HepG2 (cell line): Measurements from ENCODE around the gene HARBI1. TPM values are rescaled to one million over a fixed set of nuclear protein-coding genes. Genes with fewer than 3 reads are reported as not detected.

ENCODE experiments used
- ATF4 ChIP-seq, 2 experiments: fragments of 450-650 bp in 1 of 2; sonication (generic) in 1 of 2; formaldehyde crosslinking; IDR thresholded peaks; 2 replicates each; pipeline versions ENCODE4 v1.5.0 to v1.8.0; 2020 to 2022; ENCODE audit warnings: mild to moderate bottlenecking in 1 of 2, missing genetic modification reagents in 1 of 2
- ATF7 ChIP-seq, 2 experiments: fragments of 450-650 bp in 1 of 2; sonication (generic) in 1 of 2; formaldehyde crosslinking in 1 of 2; IDR thresholded peaks; 2 replicates each; pipeline versions ENCODE4 v1.4.0 to v1.6.1; 2016 to 2020; ENCODE audit warnings: antibody characterized with exemption in 1 of 2, mild to moderate bottlenecking in 1 of 2, missing genetic modification reagents in 1 of 2
- CAMTA2 ChIP-seq: sonication (generic); formaldehyde crosslinking; IDR thresholded peaks from 2 replicates; pipeline ENCODE4 v1.4.0; 2020; ENCODE audit warnings: mild to moderate bottlenecking, missing genetic modification reagents, borderline replicate concordance
- FOXM1 ChIP-seq: sonication (generic); formaldehyde crosslinking; IDR thresholded peaks from 2 replicates; pipeline ENCODE4 v1.5.0; 2020; ENCODE audit warnings: missing genetic modification reagents
- HOXA9 ChIP-seq: sonication (generic); formaldehyde crosslinking; IDR thresholded peaks from 2 replicates; pipeline ENCODE4 v1.8.1; 2022; ENCODE audit warnings: missing genetic modification reagents, mild to moderate bottlenecking, moderate library complexity, borderline replicate concordance
- KAT7 ChIP-seq: IDR thresholded peaks from 2 replicates; pipeline ENCODE4 v1.6.1; 2018; ENCODE audit warnings: borderline replicate concordance, missing compliant biosample characterization
- KMT2A ChIP-seq: sonication (generic); formaldehyde crosslinking; IDR thresholded peaks from 2 replicates; pipeline ENCODE4 v1.4.0; 2020; ENCODE audit warnings: missing genetic modification reagents
- REL ChIP-seq: sonication (generic); formaldehyde crosslinking; conservative IDR thresholded peaks from 2 replicates; pipeline ENCODE4 v1.8.0; 2022; ENCODE audit warnings: mild to moderate bottlenecking, missing genetic modification reagents, moderate library complexity
- REPIN1 ChIP-seq: sonication (generic); formaldehyde crosslinking; IDR thresholded peaks from 2 replicates; pipeline ENCODE4 v1.8.0; 2022; ENCODE audit warnings: missing genetic modification reagents, low read depth, mild to moderate bottlenecking, borderline replicate concordance
- SIN3B ChIP-seq: fragments of 150-350 bp; IDR thresholded peaks from 2 replicates; pipeline ENCODE4 v1.6.1; 2014; ENCODE audit warnings: low read length
- TCF7L2 ChIP-seq: IDR thresholded peaks from 2 replicates; pipeline ENCODE4 v1.6.1; 2011; ENCODE audit warnings: mild to moderate bottlenecking, low read depth, low read length, moderate library complexity
- ZNF337 ChIP-seq: sonication (generic); formaldehyde crosslinking; IDR thresholded peaks from 2 replicates; pipeline ENCODE4 v1.5.1; 2020; ENCODE audit warnings: missing genetic modification reagents, low read depth, mild to moderate bottlenecking, borderline replicate concordance
- ZNF501 ChIP-seq: sonication (generic); formaldehyde crosslinking; IDR thresholded peaks from 2 replicates; pipeline ENCODE4 v1.5.1; 2020; ENCODE audit warnings: mild to moderate bottlenecking, moderate library complexity, missing genetic modification reagents
- ZNF552 ChIP-seq: sonication (generic); formaldehyde crosslinking; IDR thresholded peaks from 2 replicates; pipeline ENCODE4 v1.9.0; 2022; ENCODE audit warnings: missing genetic modification reagents, mild to moderate bottlenecking, borderline replicate concordance
- polyA plus RNA-seq, 8 experiments: library from polyadenylated mRNA; depleted of rRNA in 3 of 8; stranded (reverse) in 7 of 8; unstranded in 1 of 8; fragments of >200 nt; fragmentation: Illumina TruSeq in 4 of 8; extraction: Trizol in 4 of 8; gene quantifications; 2 replicates each; pipeline versions ENCODE4 v1.2.1 to v1.2.3, GENCODE V29; 2011 to 2016; ENCODE audit warnings: low read depth in 4 of 8, missing spikeins in 1 of 8, mixed read lengths in 1 of 8; ENCODE audit not compliant: insufficient read depth in 1 of 8
- total RNA-seq, 5 experiments: library from RNA; depleted of rRNA; stranded (reverse); fragments of >200 nt; fragmentation: Illumina TruSeq; extraction: Trizol; gene quantifications; 2 replicates each; pipeline ENCODE4 v1.2.3, GENCODE V29; 2016; ENCODE audit warnings: low read depth in 1 of 5
- TF ChIP-seq, protein P1 (sequence below): sonication (generic); formaldehyde crosslinking; IDR thresholded peaks from 2 replicates; pipeline ENCODE4 v1.5.0; 2020; ENCODE audit warnings: missing genetic modification reagents
- TF ChIP-seq, protein P2 (sequence below): sonication (generic); formaldehyde crosslinking; IDR thresholded peaks from 2 replicates; pipeline ENCODE4 v1.4.0; 2020; ENCODE audit warnings: mild to moderate bottlenecking, missing genetic modification reagents
- TF ChIP-seq, protein P3 (sequence below): sonication (generic); formaldehyde crosslinking; IDR thresholded peaks from 2 replicates; pipeline ENCODE4 v1.8.0; 2022; ENCODE audit warnings: mild to moderate bottlenecking, missing genetic modification reagents; ENCODE audit not compliant: insufficient replicate concordance
- TF ChIP-seq, protein P4 (sequence below): sonication (generic); formaldehyde crosslinking; IDR thresholded peaks from 2 replicates; pipeline ENCODE4 v1.5.0; 2020; ENCODE audit warnings: mild to moderate bottlenecking, missing genetic modification reagents
- TF ChIP-seq, protein P5 (sequence below): sonication (generic); formaldehyde crosslinking; IDR thresholded peaks from 2 replicates; pipeline ENCODE4 v1.4.0; 2020; ENCODE audit warnings: missing genetic modification reagents

Gene HARBI1
- total and polyA plus RNA-seq, 2 of the 13 experiments (the other 11 are each of a cell fraction or from before 2014, with no cell fraction given) = 2.5 to 4.8 TPM

- TF ChIP-seq ZNF552 (CRISPR knock-in tag) = peak; percentile 74; the same call in 1 of the 2 replicates
- peak; percentile 62; the same call in 1 of the 2 replicates for TF ChIP-seq ZNF501 (CRISPR knock-in tag)
- TF ChIP-seq, protein P1, sequence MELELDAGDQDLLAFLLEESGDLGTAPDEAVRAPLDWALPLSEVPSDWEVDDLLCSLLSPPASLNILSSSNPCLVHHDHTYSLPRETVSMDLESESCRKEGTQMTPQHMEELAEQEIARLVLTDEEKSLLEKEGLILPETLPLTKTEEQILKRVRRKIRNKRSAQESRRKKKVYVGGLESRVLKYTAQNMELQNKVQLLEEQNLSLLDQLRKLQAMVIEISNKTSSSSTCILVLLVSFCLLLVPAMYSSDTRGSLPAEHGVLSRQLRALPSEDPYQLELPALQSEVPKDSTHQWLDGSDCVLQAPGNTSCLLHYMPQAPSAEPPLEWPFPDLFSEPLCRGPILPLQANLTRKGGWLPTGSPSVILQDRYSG (CRISPR knock-in tag) = no peak; the same call in 1 of the 2 replicates
- 0 out of 2 replicates have a peak, but pooled peaks have one; percentile 37 for TF ChIP-seq REPIN1 (CRISPR knock-in tag)
- no peak for TF ChIP-seq FOXM1 (CRISPR knock-in tag)
- TF ChIP-seq, protein P2, sequence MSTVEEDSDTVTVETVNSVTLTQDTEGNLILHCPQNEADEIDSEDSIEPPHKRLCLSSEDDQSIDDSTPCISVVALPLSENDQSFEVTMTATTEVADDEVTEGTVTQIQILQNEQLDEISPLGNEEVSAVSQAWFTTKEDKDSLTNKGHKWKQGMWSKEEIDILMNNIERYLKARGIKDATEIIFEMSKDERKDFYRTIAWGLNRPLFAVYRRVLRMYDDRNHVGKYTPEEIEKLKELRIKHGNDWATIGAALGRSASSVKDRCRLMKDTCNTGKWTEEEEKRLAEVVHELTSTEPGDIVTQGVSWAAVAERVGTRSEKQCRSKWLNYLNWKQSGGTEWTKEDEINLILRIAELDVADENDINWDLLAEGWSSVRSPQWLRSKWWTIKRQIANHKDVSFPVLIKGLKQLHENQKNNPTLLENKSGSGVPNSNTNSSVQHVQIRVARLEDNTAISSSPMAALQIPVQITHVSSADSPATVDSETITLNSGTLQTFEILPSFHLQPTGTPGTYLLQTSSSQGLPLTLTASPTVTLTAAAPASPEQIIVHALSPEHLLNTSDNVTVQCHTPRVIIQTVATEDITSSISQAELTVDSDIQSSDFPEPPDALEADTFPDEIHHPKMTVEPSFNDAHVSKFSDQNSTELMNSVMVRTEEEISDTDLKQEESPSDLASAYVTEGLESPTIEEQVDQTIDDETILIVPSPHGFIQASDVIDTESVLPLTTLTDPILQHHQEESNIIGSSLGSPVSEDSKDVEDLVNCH (CRISPR knock-in tag) = no peak
- peak; percentile 72; the same call in 1 of the 2 replicates for TF ChIP-seq SIN3B
- TF ChIP-seq, protein P3, sequence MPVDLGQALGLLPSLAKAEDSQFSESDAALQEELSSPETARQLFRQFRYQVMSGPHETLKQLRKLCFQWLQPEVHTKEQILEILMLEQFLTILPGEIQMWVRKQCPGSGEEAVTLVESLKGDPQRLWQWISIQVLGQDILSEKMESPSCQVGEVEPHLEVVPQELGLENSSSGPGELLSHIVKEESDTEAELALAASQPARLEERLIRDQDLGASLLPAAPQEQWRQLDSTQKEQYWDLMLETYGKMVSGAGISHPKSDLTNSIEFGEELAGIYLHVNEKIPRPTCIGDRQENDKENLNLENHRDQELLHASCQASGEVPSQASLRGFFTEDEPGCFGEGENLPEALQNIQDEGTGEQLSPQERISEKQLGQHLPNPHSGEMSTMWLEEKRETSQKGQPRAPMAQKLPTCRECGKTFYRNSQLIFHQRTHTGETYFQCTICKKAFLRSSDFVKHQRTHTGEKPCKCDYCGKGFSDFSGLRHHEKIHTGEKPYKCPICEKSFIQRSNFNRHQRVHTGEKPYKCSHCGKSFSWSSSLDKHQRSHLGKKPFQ (CRISPR knock-in tag) = no peak
- TF ChIP-seq CAMTA2 (CRISPR knock-in tag) = no peak
- TF ChIP-seq ZNF337 (CRISPR knock-in tag) = no peak
- peak; percentile 79; the same call in 1 of the 2 replicates for TF ChIP-seq KAT7 (CRISPR knock-in tag)
- no peak for TF ChIP-seq TCF7L2
- TF ChIP-seq REL (CRISPR knock-in tag) = no peak
- TF ChIP-seq ATF7 (IDR thresholded peaks at IDR 0.05) = no peak
- TF ChIP-seq ATF7 (CRISPR knock-in tag; IDR thresholded peaks at IDR 0.05) = no peak
- TF ChIP-seq KMT2A (CRISPR knock-in tag) = peak; percentile 96
- no peak for TF ChIP-seq ATF4 (CRISPR knock-in tag; IDR thresholded peaks at IDR 0.05)
- no peak for TF ChIP-seq HOXA9 (CRISPR knock-in tag)
- TF ChIP-seq, protein P4, sequence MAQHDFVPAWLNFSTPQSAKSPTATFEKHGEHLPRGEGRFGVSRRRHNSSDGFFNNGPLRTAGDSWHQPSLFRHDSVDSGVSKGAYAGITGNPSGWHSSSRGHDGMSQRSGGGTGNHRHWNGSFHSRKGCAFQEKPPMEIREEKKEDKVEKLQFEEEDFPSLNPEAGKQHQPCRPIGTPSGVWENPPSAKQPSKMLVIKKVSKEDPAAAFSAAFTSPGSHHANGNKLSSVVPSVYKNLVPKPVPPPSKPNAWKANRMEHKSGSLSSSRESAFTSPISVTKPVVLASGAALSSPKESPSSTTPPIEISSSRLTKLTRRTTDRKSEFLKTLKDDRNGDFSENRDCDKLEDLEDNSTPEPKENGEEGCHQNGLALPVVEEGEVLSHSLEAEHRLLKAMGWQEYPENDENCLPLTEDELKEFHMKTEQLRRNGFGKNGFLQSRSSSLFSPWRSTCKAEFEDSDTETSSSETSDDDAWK (CRISPR knock-in tag) = no peak
- TF ChIP-seq, protein P5, sequence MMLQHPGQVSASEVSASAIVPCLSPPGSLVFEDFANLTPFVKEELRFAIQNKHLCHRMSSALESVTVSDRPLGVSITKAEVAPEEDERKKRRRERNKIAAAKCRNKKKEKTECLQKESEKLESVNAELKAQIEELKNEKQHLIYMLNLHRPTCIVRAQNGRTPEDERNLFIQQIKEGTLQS (CRISPR knock-in tag) = no peak; the same call in 1 of the 2 replicates
Observed at GRCh38 chr11:46593550-46594373, 23.3 kb downstream of the HARBI1 start, which contains the start of gene AMBRA1 (continued).
